Neutrophil (primary cell): ENCODE measurements around the gene TEDDM1.

Experiments used
- H3K27ac ChIP-seq: fragments of 200-600 bp; sonication (generic); 2 replicates; pipeline ENCODE4 v1.5.1; 2016; ENCODE audit warnings: mild to moderate bottlenecking, moderate library complexity
- H3K27me3 ChIP-seq: fragments of 200-600 bp; sonication (generic); 2 replicates; pipeline ENCODE4 v1.6.0; 2016; ENCODE audit warnings: mild to moderate bottlenecking
- H3K36me3 ChIP-seq: fragments of 200-600 bp; sonication (generic); 2 replicates; pipeline ENCODE4 v1.5.1; 2017
- H3K4me1 ChIP-seq, 2 experiments: fragments of 200-600 bp in 1 of 2; sonication (generic) in 1 of 2; 1 replicate in 1 of 2; 2 replicates in 1 of 2; pipeline versions ENCODE4 v1.5.1 to v1.6.1; 2013 to 2016; ENCODE audit warnings: low read depth in 1 of 2, low read length in 1 of 2, mild to moderate bottlenecking in 1 of 2, moderate library complexity in 1 of 2; ENCODE audit not compliant: control insufficient read depth in 1 of 2, insufficient read depth in 1 of 2
- H3K4me3 ChIP-seq, 2 experiments: fragments of 200-600 bp in 1 of 2; sonication (generic) in 1 of 2; 1 replicate in 1 of 2; 2 replicates in 1 of 2; pipeline ENCODE4 v1.5.1; 2013 to 2016; ENCODE audit warnings: low read depth in 1 of 2, low read length in 1 of 2, mild to moderate bottlenecking in 1 of 2, moderate library complexity in 1 of 2
- H3K9me3 ChIP-seq: fragments of 200-600 bp; sonication (generic); 2 replicates; pipeline ENCODE4 v1.5.1; 2016
- TF ChIP-seq, protein P1 (sequence below): fragments of 200-600 bp; sonication (generic); IDR thresholded peaks from 2 replicates; pipeline ENCODE4 v1.5.1; 2016; ENCODE audit warnings: antibody characterized with exemption

The TEDDM1 gene

DNA sequence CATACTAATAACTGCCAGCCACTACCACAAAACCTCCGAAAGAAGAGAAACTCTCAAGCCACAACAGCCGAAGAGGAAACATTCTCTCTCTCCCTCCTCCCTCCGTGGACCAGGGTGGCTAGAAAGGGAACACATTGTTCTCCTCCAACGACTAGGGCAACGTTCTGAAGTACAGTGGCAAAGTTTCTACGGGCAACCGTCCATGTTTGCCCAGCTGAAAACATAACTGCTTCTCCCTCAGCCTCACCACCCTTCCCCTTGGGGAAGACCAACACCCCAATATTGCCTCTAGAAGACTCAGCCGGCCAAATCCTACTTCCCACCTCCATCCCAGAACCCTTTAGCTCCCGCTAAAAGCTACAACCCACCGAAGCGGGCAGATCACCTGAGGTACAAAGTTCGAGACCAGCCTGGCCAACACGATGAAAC, 10.8 kb downstream of the TEDDM1 start:
- H3K9me3 ChIP-seq = peaks cover 15% of the 10 kb centered on the region
- H3K4me1 ChIP-seq = peaks cover 45 to 55% of the 10 kb centered on the region in 2 experiments
- H3K36me3 ChIP-seq = peaks cover 57% of the 10 kb centered on the region
- TF ChIP-seq, protein P1, sequence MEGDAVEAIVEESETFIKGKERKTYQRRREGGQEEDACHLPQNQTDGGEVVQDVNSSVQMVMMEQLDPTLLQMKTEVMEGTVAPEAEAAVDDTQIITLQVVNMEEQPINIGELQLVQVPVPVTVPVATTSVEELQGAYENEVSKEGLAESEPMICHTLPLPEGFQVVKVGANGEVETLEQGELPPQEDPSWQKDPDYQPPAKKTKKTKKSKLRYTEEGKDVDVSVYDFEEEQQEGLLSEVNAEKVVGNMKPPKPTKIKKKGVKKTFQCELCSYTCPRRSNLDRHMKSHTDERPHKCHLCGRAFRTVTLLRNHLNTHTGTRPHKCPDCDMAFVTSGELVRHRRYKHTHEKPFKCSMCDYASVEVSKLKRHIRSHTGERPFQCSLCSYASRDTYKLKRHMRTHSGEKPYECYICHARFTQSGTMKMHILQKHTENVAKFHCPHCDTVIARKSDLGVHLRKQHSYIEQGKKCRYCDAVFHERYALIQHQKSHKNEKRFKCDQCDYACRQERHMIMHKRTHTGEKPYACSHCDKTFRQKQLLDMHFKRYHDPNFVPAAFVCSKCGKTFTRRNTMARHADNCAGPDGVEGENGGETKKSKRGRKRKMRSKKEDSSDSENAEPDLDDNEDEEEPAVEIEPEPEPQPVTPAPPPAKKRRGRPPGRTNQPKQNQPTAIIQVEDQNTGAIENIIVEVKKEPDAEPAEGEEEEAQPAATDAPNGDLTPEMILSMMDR = no peak
- peak overlapping the region; percentile 97 for H3K27ac ChIP-seq
- H3K27me3 ChIP-seq = no peaks in the 10 kb centered on the region
- peak overlapping the region; percentile 83 to 99 for H3K4me3 ChIP-seq

DNA sequence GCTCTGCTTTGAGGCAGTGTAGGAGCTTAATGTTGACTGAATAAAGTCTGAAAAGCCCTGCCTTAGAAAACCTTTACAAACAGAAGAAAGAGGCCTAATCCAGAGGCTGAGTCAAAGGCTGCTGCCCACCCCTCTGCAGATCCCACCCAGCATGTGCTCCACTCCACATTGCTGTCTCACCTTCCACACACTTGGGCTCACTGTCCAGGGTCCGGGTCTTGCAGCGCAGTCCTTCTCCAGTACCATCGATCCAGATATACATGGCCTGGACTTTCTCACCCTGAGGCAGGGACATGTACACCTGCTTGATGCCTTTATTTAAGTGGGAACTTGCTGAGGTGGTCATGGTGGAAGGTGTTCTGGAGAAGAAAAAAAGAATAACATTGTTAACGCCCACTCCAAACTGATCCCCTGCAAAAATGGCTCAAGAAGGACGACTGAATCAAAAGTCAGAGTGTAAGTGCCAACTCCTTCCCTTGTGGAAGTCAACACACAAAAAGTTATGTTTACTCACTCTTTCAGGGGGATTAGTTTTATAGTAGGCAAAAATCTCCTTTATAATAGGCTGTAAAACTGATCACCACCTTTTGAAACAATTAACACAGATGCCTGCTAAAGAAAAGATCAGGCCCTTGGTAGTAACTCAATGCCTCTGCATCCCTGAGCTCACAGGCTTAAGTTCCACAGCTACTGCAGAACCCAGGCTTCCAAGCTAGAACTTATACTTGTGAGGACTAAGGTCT, 11.9 kb downstream of the TEDDM1 start:
- Histone ChIP-seq H3K27me3 (no peaks in the 10 kb centered on the region), H3K36me3 (peaks cover 68% of the 10 kb centered on the region), H3K4me3 (peak overlapping the region; percentile 83 to 99), H3K9me3 (peaks cover 15% of the 10 kb centered on the region), H3K4me1 (peaks cover 34 to 45% of the 10 kb centered on the region in 2 experiments), H3K27ac (peak overlapping the region; percentile 97)
- TF ChIP-seq, protein P1 = no peak

DNA sequence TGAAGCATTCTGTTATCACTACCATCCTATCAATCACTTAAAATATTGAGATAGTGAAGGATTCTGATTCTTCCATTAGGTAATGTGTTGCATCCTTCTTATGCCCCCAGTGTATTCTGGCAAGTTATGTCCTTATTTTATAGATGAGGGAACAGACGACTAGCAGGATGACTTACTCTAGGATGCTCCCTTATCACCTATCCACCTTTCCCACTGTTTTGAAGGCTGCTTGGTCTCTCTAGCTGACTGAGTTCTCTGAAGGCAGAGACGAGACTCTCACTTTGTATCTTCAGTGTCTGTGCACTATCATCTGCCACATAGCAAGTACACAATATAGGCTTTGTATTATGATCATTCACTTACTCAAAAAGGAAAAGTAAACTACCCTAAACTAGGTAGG, 12.9 kb downstream of the TEDDM1 start:
- H3K9me3 ChIP-seq = peaks cover 15% of the 10 kb centered on the region
- H3K36me3 ChIP-seq = peaks cover 78% of the 10 kb centered on the region
- peak overlapping the region; percentile 97 for H3K27ac ChIP-seq
- H3K27me3 ChIP-seq = no peaks in the 10 kb centered on the region
- TF ChIP-seq, protein P1 = no peak
- H3K4me1 ChIP-seq = peaks cover 24 to 35% of the 10 kb centered on the region in 2 experiments
- H3K4me3 ChIP-seq = peak overlapping the region; percentile 83 to 99

DNA sequence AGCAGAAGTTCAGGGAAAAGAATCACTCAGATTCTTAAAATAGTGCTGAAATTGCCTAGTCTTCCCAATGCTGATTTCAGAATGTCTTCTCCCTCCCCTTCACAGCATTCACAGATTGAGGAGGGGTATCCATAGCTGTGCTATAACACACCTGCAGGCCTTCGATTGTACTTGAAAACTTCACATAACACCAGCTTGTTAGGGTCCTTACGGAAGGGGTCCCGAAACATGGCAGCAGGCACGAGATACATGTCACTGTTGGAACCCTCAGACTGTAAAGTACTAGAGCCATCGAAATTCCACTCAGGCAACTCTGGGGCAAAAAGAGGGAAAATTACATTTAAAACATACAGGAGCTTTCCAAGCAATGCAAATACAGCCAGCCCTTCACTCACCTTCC, 13.5 kb downstream of the TEDDM1 start:
- Histone ChIP-seq H3K9me3 (peaks cover 15% of the 10 kb centered on the region), H3K27ac (peak overlapping the region; percentile 51), H3K27me3 (no peaks in the 10 kb centered on the region), H3K4me3 (no peak overlapping the region), H3K36me3 (peaks cover 83% of the 10 kb centered on the region), H3K4me1 (peaks cover 20 to 29% of the 10 kb centered on the region in 2 experiments)
- TF ChIP-seq, protein P1 = no peak

DNA sequence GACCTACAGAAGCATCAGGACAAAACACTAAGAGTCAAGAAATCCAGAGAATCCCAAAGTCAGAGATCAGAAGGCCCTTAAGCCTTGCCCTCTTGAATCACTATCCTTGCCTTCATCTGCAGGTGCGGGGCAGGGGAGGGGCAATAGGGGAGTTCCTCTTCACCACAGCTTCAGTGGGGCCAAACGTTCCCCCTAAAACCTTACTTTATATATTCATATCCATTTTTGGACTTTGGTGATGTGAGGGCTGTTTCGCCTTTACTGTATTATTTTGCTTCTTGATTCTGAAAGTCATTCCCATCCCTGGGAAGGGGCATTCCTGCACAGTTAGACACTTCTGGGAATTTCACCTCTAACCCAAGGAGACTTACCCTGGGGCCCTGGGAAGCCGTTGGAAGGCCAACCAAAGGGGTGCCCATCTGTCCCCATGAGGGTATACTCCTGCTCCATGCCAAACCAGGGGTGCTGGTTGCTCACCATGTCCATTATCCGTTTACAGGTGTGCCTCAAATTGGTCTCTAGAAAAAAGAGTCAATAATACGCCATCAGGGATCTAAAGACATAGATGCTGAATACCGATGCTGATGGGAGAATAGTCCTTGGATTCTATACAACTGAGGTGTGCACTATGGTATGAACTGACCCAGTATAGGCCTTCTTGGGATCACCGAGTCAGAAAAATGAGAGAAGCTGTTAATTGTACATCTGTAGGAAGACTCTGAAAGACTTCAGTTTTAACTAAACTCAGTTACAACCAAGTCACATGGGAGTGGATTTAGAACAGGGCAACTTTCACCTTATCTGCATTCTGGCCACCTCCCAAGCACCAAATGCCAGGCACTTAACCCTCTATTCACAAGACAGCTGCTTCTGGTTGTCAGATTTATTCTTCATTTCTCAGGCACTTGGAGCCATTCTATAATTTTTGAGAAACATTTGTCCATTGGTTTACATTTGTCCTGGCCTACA, 14.3 kb downstream of the TEDDM1 start:
- Histone ChIP-seq H3K36me3 (peaks cover 91% of the 10 kb centered on the region), H3K27me3 (no peaks in the 10 kb centered on the region), H3K9me3 (peaks cover 15% of the 10 kb centered on the region), H3K27ac (peak overlapping the region; percentile 51), H3K4me3 (peak overlapping the region in 1 of 2 experiments; percentile 6), H3K4me1 (peaks cover 20 to 28% of the 10 kb centered on the region in 2 experiments)
- TF ChIP-seq, protein P1 = no peak
